DOHH2 (cell line): ENCODE data around the gene DGCR6.
"Not testable (repeated sequence)": the region's sequence is repeated elsewhere in the genome, so short reads cannot be mapped to it uniquely, and the experiment has no call there.

ENCODE experiments used
- CTCF ChIP-seq: fragments of 200-600 bp; sonication (generic); IDR thresholded peaks from one replicate; pipeline ENCODE4 v1.5.1; 2014; ENCODE audit warnings: antibody characterized with exemption, mild to moderate bottlenecking, low read depth, low read length; ENCODE audit not compliant: poor library complexity, severe bottlenecking
- EZH2phosphoT487 ChIP-seq: fragments of 200-600 bp; sonication (generic); IDR thresholded peaks from 2 replicates; pipeline ENCODE4 v1.6.1; 2017; ENCODE audit warnings: borderline replicate concordance, mild to moderate bottlenecking, antibody characterized with exemption, low read length, moderate library complexity, mixed read lengths

- not testable (repeated sequence) for TF ChIP-seq CTCF, EZH2phosphoT487
Measured at GRCh38 chr22:18958738-18959137, 52.6 kb downstream of the DGCR6 start.
